Measurements from ENCODE around the gene D2HGDH. TPM values are rescaled to one million over a fixed set of nuclear protein-coding genes. Genes with fewer than 3 reads are reported as not detected.

Gene D2HGDH
- total and polyA plus RNA-seq, 2 of the 13 experiments (the other 11 are each of a cell fraction or from before 2014, with no cell fraction given): 19.2 to 20.3 TPM

- TF ChIP-seq ZNF740 (CRISPR knock-in tag; IDR thresholded peaks at IDR 0.05) (no peak), ZNF20 (CRISPR knock-in tag; IDR thresholded peaks at IDR 0.05) (no peak), IRF9 (CRISPR knock-in tag; IDR thresholded peaks at IDR 0.05; ENCODE audit: borderline replicate concordance) (no peak), IRF1 (CRISPR knock-in tag; IDR thresholded peaks at IDR 0.05; ENCODE audit: low read depth) (no peak), E2F5 (CRISPR knock-in tag; conservative IDR thresholded peaks at IDR 0.05) (no peak), HNRNPL (IDR thresholded peaks at IDR 0.05; ENCODE audit: low read depth, low read length) (0 out of 2 replicates have a peak, but pooled peaks have one; percentile 76), ARHGAP35 (CRISPR knock-in tag; IDR thresholded peaks at IDR 0.05; ENCODE audit: borderline replicate concordance) (no peak), ZNF558 (CRISPR knock-in tag; IDR thresholded peaks at IDR 0.05; ENCODE audit: borderline replicate concordance) (no peak), SP1 (IDR thresholded peaks at IDR 0.05) (no peak), SP1 (CRISPR knock-in tag; IDR thresholded peaks at IDR 0.05) (no peak), RBFOX2 (IDR thresholded peaks at IDR 0.05; ENCODE audit: low read depth, low read length) (peak; percentile 24; the same call in 1 of the 2 replicates), SIN3B (IDR thresholded peaks at IDR 0.05; ENCODE audit: low read length) (no peak), AGO1 (IDR thresholded peaks at IDR 0.05; ENCODE audit: low read depth, low read length, poor library complexity, severe bottlenecking) (peak; percentile 13), ZXDC (CRISPR knock-in tag; IDR thresholded peaks at IDR 0.05) (0 out of 2 replicates have a peak, but pooled peaks have one; percentile 45), ZNF841 (CRISPR knock-in tag; IDR thresholded peaks at IDR 0.05; ENCODE audit: borderline replicate concordance) (no peak), PTBP1 (IDR thresholded peaks at IDR 0.05; ENCODE audit: low read depth, low read length, poor library complexity, severe bottlenecking) (no peak), ZNF337 (CRISPR knock-in tag; IDR thresholded peaks at IDR 0.05; ENCODE audit: borderline replicate concordance, low read depth) (no peak), ZNF281 (CRISPR knock-in tag; IDR thresholded peaks at IDR 0.05; ENCODE audit: borderline replicate concordance) (no peak), MYNN (CRISPR knock-in tag; IDR thresholded peaks at IDR 0.05; ENCODE audit: low read depth) (no peak), CHD4 (IDR thresholded peaks at IDR 0.05; ENCODE audit: borderline replicate concordance, low read length) (no peak), ZNF563 (CRISPR knock-in tag; IDR thresholded peaks at IDR 0.05) (no peak), CENPX (CRISPR knock-in tag; IDR thresholded peaks at IDR 0.05) (no peak)
Observed at GRCh38 chr2:241768251-241768711, 33.9 kb downstream of the D2HGDH start (continued).

Data from HepG2 (cell line).